ENCODE measurements around the gene RNASE13.
A peak's percentile ranks its signal among the peaks of the same experiment; 100 is the strongest.

The RNASE13 gene

GRCh38 chr14:21061347-21061668 is 26.7 kb upstream of the RNASE13 start:
- TF ChIP-seq, protein P1, sequence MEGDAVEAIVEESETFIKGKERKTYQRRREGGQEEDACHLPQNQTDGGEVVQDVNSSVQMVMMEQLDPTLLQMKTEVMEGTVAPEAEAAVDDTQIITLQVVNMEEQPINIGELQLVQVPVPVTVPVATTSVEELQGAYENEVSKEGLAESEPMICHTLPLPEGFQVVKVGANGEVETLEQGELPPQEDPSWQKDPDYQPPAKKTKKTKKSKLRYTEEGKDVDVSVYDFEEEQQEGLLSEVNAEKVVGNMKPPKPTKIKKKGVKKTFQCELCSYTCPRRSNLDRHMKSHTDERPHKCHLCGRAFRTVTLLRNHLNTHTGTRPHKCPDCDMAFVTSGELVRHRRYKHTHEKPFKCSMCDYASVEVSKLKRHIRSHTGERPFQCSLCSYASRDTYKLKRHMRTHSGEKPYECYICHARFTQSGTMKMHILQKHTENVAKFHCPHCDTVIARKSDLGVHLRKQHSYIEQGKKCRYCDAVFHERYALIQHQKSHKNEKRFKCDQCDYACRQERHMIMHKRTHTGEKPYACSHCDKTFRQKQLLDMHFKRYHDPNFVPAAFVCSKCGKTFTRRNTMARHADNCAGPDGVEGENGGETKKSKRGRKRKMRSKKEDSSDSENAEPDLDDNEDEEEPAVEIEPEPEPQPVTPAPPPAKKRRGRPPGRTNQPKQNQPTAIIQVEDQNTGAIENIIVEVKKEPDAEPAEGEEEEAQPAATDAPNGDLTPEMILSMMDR (IDR thresholded peaks at IDR 0.05; ENCODE audit: low read depth, low read length): no peak
- H3K4me3 ChIP-seq (ENCODE audit: low read depth, low read length): no peak overlapping the region

DNA sequence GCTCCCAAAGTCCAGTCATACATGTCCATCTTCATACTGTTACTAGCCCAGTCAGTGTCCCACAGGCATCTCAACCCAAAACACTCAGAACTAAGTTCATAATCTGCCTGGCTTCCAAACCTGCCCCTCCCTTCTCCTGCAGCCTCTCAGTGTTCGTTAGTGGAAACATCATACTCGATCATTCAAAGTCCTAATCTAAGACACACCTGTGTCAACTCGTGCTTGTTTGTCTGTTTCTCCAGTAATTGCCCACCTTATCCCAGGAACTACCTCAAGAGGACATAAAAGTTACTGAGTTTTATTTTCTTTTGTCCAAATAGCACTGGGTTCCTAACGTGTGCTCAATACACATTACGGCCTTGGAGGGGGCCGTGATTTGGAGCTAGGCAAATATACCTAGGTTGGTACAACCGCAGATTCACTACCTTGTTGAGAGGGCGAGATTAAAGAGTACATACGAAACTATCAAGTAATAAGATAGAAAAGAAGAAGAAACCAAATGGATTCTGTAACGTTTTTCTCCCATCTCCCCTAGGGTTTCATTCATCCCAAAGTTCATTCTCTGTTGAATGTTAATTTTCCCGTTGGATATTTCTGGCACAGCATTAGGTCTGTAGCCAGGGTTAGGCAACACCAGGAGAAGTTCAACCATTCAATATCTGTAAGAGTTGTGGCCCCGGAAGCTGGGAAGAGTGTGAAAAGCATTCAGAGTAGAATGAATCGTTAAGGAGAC is 26.2 kb upstream of the RNASE13 start:
- TF ChIP-seq, protein P1 (IDR thresholded peaks at IDR 0.05; ENCODE audit: low read depth, low read length): no peak
- no peak overlapping the region for H3K4me3 ChIP-seq (ENCODE audit: low read depth, low read length)

DNA sequence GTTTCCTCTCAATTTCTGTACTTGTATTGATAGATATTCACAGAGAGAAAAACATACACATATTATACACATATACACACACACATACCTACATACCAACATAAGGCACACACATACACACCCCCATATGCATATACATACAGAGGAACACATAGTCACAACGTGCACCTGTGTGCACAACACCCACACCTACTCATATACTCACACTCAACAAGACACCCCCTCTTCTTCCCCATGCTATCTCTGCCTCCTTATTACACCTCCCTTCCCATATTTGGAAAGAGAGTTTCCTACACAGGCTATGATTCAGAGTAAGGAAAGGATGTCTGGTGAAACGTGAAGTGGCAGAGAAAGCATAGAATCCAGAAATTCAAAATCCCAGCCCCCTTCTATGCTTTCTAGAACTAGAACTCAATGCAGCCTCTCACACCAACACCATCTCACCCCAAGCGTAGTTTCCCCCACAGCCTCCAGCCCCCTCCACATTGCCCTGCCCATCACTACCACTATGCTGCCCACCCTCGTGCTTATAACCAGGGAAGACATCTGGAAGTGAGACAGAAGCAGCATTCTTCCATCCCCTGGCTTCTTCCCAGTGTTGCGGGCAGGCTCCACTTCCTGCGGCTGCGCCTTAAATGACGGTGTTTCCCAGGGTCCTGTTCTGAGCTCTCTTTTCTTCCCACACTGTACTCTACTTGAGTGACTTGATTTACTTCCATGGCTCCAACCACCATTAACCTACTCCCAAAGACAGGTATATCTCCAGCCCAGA is 25.4 kb upstream of the RNASE13 start:
- no peak overlapping the region for H3K4me3 ChIP-seq (ENCODE audit: low read depth, low read length)
- TF ChIP-seq, protein P1 (IDR thresholded peaks at IDR 0.05; ENCODE audit: low read depth, low read length): no peak

DNA sequence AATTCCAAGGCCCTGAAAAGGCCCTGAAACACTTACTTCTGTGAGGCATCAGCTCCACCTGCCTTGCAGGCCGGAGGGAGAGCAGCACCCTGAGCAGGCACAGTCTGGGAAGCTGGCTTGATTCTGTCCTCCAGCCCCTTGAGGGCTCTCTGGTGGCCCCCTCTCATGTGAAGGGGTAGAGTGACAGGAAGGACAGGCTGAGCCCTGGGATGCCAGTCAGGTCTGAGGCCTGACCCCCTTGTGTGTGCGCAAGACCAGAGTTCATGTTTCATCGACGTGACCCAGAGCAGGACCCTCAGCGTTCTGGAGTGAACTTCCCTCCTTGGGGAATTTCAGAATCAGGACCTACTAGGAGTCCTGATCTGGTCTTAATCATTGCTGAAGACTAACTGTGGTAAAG is 24.3 kb upstream of the RNASE13 start:
- H3K4me3 ChIP-seq (ENCODE audit: low read depth, low read length): no peak overlapping the region
- TF ChIP-seq, protein P1 (IDR thresholded peaks at IDR 0.05; ENCODE audit: low read depth, low read length): no peak

- no peak within 1 kb of the TSS for H3K4me3 ChIP-seq (ENCODE audit: low read depth, low read length)
- TF ChIP-seq, protein P1 (IDR thresholded peaks at IDR 0.05; ENCODE audit: low read depth, low read length): peak; percentile 7; the same call in 1 of the 2 replicates
These were observed 23.4 kb upstream of the RNASE13 start, which contains the start of gene RNASE8 for GRCh38 chr14:21057803-21058675. Gene RNASE8 (plus strand): TSS chr14:21057822. CDS start chr14:21057893, 71 bp downstream.

GRCh38 chr14:21056520-21057163 is 22.0 kb upstream of the RNASE13 start:
- H3K4me3 ChIP-seq (ENCODE audit: low read depth, low read length): no peak overlapping the region
- TF ChIP-seq, protein P1 (IDR thresholded peaks at IDR 0.05; ENCODE audit: low read depth, low read length): no peak
